Left renal pelvis (tissue), 4 donors: Measurements from ENCODE around the gene CNTF. TPM values are rescaled to one million over a fixed set of nuclear protein-coding genes. Genes with fewer than 3 reads are reported as not detected.
"Not testable (repeated sequence)": the region's sequence is repeated elsewhere in the genome, so short reads cannot be mapped to it uniquely, and the experiment has no call there.

Experiments
- DNase-seq, 4 donors: peaks; one replicate each; pipeline ENCODE4 v3.0.0-alpha.2; 2013; ENCODE audit warnings: low read depth in 4 of 4, low spot score in 3 of 4
- polyA plus RNA-seq, 4 donors: library from polyadenylated mRNA; unstranded; fragments of 120-200 nt; gene quantifications; one replicate each; pipeline ENCODE4 v1.2.1, GENCODE V29; 2013; ENCODE audit not compliant: insufficient read length in 4 of 4

Gene CNTF, protein sequence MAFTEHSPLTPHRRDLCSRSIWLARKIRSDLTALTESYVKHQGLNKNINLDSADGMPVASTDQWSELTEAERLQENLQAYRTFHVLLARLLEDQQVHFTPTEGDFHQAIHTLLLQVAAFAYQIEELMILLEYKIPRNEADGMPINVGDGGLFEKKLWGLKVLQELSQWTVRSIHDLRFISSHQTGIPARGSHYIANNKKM
- 1 to 10 TPM in 3 of 4 donors, under 1 TPM in 1; 0.99 to 1.6 (median 1.3) TPM for polyA plus RNA-seq

DNA sequence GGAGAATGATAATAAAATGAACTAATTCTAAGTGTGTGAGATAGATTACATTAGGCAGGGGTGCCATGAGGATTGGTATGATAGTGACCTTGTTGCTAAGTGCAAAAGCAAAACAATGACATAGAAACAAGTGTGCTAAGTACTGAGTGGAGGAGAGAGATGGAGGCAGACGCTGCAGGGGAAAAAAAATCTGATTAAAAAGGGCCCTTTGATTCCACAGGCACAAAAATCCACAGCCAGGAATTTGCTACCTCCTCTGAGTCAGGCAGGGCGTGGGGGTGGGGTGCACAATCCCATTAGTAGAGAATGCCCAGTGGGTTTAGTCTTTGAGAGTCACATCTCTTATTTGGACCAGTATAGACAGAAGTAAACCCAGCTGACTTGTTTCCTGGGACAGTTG lies at the start of gene CNTF:
Gene CNTF, plus strand, starts transcription at position 322 of the 400 bp plus-strand sequence. CDS start 88 bp downstream, outside the sequence.
- no peak for DNase-seq

DNA sequence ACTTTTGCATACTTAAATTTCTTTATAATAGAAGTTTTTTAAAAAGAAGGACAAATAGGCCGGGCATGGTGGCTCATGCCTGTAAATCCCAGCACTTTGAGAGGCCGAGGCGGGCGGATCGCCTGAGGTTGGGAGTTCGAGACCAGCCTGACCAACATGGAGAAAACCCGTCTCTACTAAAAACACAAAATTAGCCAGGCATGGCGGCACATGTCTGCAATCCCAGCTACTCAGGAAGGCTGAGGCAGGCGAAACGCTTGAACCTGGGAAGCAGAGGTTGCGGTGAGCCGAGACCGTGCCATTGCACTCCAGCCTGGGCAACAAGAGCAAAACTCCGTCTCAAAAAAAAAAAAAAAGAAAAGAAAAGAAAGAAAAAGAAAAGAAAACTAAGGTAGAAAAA lies 49.6 kb upstream of the CNTF start:
- not testable (repeated sequence) for DNase-seq

DNA sequence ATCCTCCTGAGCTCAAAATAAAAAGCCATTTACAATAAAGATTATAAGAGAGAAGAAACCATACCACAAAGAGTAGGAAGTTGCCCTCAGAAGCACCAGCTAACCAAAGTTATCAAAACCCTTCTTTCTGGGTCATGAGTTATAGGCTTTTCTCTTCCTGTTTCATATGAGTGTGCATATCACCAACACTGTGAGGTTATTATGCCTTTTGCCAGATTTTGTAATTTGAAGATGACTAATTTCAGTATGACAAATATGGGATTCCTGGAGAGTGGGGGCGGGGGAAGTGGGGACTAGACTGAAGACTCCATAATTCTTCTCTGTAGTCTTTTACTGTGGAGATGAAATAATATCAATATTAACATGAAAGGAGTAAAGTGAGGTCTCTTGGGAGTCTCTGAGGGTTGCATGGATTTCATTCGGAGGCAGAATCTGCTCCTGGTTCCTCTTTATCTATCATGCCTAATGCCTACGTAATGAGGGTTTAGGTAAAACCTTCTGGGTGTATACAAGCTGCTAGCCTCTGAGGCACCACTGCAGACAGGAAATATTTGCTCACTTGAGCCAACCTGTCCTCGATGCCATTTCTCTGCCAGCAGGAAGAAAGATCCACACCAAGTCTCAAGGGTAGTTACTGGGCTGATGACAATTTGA lies 48.9 kb upstream of the CNTF start:
- DNase-seq = no peak

DNA sequence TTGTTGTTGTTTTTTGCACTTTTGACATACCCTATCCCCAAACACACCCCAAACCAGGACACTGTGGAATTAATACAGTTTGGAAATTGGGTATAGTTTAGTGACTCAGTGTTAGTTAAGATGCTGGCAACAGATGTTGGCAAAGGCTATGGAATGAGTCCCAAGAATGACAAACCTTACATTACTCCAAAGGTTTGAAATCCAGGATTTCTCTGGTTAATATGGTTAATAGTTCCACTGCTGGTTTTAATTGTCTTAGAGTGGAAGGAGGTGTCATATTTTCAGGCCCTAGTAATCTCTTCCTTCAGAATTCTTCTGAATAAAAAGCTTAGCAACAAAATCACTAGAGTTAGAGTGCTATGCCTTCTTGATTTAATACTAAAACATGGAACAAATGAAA lies 47.6 kb upstream of the CNTF start:
- DNase-seq = no peak

DNA sequence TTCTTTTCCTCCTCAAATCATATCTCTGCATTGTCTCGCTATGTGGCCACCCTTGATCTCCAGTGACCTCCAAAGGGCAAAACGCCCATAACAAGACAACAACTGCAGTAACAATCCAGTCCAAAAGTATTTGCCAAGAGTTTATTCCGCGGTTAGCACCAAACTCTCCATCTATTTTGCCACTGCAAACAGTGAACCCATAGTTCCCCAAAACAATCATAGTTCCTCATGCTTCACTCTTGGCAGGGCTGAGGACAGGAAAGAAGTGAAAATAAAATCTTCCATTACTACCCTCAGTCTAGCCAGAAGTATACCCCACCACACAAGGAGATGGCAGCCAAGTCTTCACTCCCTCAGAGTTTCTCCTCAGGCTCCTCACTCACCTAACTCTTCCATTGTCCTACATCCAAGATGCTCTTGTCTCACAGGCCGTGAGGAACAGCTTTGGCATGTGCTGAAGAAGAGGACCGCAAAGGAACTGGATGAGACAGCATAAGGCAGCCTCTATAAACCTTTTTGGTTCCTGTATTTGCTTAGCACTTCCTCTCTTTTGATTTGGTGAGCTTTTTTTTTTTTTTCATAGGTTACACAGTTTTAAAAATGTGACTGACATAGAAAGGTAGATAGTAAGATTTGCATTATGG lies 47.0 kb upstream of the CNTF start, which contains the start of gene LPXN:
Gene LPXN, minus strand, starts transcription at position 480 of the 644 bp plus-strand sequence. Its CDS starts 84 bp downstream, at position 396.
- DNase-seq = no peak

DNA sequence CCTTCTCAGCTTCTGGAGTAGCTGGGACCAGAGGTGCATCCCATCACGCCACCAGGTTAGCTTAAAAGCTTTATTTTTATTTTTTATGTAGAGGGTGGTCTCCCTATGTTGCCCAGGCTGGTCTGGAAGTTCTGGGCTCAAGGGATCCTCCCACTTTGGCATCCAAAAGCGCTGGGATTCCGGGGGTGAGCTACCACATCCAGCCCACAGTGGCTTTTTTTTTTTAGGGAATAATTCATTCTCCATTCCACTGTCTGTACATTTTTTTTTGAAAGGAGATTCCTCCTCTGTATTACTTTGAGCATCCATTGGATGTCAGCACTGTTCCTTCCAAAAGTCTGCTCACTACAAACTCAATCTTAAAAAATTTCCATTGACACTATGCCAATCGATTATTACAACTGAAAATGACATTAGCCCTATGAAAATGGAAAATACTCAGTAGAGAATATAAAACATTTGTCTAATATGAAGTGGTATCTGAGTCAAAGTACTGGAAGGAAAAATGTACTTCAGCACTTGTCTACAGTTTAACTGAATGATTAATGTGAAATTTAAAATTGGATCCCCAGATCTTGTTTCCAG lies 45.5 kb upstream of the CNTF start:
- peak in 1 of 4 donors; percentile 18 for DNase-seq

DNA sequence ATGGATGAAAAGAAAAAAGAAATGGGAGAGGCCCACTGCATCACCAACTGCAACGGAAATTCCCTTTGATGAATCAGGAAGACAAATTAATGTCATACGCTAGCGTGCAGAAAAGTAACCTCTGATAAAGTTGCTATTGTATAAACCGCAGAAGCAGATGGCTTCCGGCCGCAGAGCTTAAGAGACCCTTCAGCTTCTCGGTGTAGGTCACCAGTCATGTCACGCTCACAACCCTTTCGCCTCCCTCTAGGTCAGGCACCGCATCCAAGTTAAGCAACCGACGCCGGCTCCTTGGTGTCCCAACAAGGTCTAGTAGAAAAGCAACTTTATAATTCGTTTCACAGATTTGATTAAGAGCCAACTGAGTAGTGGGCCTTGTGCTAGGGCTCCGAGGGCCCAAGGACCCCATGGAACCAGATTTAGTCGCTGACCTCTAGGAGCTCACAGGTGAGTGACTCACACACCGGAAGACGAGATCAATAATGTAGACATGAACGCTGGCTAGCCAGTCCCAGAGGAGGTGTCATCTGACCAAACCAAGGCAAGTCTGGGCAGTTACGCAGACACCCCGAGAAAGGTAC lies 44.8 kb upstream of the CNTF start:
- peak in 1 of 4 donors; percentile 29 for DNase-seq

DNA sequence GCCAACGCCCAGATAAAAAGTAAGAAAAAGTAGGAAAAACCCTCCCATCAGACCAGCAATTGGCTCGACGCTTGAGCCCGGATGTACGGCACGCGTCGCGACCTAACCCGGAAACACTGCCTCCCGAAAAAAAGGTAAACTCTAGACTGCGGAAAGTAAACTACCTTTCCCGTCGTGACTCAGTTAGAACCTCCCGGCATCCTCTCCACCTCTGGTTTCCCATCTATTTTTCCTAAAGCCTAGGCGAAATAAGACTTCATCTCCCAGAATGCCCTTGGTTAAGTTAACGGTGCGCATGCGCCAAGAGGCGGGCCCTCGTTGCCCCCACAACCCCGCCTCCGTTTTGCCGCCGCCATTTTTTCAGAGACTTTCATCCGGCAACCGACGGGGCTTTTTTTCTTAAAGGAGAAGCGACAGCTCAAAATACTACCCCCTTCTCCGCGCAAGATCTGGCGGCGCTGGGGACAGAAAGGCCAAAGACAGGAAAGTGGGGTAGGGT lies 44.3 kb upstream of the CNTF start:
- DNase-seq = peak; percentile 93 to 97 (median 96)

DNA sequence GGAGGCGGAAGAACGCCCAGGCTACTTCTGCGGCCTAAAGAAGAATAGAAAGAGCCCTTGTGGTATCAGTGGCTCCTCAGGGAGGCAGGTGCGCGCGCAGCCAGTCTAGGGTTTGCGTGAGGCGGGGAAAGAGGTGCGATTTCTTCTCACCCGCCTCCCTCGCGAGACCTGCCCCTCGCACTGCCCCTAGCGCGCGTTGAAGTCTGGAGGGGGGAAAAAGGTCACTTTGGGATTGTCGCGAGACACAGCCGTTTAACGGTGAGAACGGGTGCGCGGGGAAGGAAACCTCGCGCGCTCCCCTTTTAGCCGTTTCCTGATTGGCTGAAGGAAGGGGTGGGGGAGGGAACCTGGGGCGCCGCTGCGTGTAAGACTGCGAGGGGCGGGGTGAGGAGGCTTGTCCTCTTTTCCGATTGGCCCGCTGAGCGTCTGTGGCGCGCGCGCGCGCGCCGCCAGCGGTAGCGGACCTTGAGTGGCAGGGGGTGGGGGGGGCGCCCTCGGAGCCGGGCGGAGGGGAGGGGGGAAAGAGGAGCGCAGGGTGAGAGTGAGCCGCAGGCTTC lies 43.8 kb upstream of the CNTF start, which contains the start of gene ZFP91:
Gene ZFP91, plus strand, starts transcription at position 429 of the 557 bp plus-strand sequence. CDS start 219 bp downstream, outside the sequence.
- DNase-seq = peak; percentile 93 to 97 (median 95)

DNA sequence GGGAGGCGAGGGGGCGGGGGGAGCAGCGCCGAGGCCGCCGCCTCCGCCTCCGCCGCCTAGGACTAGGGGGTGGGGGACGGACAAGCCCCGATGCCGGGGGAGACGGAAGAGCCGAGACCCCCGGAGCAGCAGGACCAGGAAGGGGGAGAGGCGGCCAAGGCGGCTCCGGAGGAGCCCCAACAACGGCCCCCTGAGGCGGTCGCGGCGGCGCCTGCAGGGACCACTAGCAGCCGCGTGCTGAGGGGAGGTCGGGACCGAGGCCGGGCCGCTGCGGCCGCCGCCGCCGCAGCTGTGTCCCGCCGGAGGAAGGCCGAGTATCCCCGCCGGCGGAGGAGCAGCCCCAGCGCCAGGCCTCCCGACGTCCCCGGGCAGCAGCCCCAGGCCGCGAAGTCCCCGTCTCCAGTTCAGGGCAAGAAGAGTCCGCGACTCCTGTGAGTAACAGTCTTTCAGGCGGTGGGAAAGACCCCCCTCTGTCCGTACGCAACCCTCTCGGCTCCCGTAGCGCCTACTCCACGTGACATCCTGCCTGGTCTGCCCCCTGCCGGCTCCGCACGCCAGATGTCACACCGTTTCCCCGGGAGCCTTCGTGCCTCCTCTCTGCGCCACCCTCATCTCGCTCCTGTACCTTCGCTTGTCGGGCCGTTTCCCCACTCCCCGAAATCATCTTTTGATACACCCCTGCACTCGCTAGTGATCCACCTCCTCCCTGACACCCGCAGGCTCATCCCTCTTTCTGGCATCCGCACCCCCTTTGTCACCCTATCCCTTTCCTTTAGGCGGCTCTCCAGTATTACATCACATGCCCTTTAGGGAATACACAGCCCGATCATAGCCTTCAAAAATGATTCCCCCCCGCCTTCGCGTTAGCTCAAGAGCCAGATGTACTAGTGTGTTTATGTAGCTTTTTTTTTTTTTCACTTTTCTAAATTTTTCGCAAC lies 43.0 kb upstream of the CNTF start:
- peak; percentile 81 to 88 (median 84) for DNase-seq

DNA sequence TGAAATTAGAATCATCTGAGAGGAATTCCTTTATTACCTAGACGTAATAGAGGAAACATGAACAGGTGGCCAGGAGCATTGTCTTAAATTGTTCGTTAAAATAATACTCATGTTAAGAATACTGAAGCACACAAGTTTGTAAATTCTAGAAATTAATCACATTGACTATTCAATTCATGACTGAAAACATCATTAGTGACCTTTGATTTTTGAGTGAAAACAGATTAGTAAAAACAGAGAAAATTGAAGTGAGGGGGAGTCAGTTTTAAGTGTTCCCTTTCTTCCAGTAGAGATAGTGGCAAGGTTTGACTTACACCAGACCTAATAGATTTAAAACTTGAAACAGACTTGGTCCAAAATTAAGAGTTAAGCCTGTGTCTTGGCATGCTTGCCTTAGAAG lies 42.2 kb upstream of the CNTF start:
- no peak for DNase-seq

DNA sequence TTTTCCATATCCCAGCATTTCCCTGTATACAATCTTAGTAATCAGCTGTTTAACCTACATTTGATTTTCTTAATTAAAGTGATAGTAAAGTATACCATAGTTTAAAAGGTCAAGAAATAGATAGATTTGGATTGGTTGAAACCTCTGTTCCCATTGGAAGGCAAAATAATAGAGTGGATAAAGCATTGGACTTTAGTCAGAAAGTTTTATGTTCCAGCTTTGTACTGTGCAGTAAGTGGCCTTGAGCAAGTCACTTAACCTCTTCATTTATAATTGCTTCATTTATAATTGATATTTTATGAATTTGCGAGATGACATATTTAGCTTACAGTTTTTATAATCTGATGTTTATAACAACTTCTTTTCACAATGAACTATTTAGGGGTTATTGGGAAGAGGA lies 40.0 kb upstream of the CNTF start:
- DNase-seq = no peak

DNA sequence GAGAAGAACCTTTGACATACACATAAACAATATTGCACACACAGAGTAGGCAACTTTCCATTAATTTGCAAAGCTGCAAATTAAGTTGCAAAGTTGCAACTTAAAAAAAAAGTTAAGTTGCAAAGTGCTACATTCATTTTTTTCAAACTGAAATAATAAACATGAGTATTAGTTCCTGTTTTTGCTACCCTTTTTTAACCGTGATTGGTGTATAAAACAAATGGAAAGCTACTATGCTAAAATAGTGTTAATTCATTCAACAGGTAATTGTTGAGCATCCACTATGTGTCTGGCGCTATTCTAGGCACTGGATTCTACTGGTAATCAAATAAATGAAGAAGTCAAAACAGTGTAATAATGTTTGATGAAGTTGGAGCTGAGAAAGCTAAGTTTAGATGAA lies 35.5 kb upstream of the CNTF start:
- no peak for DNase-seq

DNA sequence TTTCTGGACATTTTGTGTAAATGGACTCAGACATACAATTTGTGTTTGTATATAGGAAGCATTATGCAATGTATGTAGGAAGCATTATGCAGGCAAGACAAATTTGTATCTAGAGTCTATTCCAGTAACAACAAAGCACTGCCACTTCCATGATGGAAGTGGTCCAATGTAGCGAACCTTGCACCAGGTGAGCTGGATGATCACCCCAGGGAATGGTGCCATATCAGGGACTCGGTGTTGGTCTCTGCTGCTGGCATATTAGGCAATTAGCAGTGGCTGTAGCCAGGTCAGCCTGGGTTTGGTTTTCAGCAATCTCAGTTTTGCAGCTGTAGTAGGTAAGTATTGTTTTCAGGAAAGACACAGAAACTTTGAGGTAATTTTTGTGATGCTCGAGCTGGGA lies 30.8 kb upstream of the CNTF start:
- no peak for DNase-seq

DNA sequence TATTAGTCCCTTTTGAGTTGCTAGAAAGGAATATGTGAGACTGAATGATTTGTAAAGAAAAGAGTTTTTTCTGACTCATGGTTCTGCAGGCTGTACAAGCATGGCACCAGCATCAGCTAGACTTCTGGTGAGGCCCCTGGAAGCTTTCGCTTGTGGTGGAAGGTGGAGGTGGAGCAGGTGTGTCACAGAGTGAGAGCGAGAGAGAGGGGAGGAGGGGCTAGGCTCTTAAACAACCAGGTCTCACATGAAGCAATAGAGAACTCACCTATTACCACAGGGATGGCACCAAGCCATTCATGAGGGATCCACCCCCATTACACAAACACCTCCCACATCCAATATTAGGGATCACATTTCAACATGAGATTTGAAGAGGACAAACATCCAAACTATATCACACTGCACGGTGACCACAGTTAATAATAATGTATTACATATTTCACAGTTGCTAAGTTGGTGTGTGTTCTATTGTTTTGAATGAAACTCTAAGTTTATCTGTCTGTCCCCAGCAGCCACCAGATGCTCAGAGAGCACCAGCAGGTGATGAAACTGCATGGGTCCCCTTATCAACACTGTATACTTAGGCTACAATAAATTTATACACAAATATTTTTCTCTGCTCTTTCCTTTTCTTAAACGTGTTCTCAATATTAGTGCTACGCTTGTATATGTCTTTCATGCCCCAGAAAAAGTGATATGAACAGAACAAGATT lies 29.5 kb upstream of the CNTF start:
- no peak for DNase-seq

DNA sequence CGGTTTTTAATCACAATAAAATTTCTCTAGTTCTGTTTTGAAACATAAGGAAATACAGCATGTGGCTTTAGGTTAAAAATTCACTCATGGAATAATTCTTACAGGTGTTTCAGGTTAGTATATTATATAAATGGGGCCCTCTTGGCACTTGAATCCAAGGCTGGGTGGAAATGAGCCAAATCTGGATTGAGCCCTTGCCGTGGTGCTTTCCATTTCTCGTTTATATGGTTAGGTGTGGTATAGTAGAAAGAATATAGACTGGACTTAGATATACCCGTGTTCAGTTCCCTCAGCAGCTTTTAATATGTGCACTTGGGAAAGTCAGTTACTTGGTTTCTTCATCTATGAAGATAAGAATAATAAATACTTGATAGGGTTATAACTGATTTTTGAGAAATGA lies 27.6 kb upstream of the CNTF start:
- DNase-seq = no peak

DNA sequence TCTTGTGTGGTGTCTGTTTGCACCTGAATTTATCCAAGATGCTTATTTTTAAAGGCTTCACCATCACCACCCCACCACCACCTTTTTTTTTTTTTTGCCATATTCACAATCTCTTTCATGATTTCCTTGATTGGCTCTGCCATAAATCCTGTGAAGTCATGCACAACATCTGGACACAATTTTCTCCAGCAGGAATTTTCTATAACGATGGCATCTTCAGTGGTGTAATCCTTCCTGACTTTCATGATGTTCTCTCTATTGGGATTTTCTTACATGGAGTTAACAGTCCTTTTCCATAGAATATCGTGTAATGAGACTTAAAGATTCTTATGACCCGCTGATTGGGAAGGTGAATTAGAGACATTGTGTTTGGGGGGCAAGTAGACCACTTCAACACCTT lies 25.8 kb upstream of the CNTF start:
- DNase-seq = no peak

DNA sequence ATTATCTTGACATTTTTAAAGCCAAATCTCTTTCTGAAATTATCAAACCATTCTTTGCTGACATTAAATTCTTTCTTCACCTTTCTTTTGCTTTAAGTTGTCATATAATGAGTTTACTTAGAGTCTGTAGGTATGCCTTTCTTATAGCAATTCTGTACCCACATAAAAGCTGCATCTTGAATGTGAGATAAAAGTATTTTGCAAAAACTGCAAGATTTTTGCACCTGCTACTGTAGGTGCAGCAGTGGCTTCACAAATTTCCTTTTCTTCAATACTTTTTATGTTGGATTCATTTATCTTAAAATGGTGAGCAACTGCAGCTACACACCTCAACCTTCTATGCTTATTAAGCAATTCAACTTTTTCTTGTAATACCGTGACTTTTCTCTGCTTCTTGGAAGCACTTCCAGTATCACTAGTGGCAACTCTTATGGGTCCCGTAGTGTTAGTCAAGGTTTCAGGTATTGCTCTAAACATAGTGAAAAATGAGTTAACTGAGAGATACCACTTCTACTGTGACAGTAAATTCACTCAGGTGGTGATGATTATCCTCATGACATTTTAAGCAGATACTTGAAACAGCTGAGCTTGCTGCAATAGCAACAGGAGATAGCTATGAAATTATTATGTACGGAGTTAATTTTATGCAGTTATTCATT lies 24.9 kb upstream of the CNTF start:
- no peak for DNase-seq
